ENCODE data around the gene FHIT. TPM values are rescaled to one million over a fixed set of nuclear protein-coding genes. Genes with fewer than 3 reads are reported as not detected.

Gene FHIT
- total RNA-seq, 1 experiment from 2014 or later: 20.1 TPM

GRCh38 chr3:60277361-60277800, 973.9 kb downstream of the FHIT start:
- Mint-ChIP-seq H3K27ac (ENCODE audit: low read depth, unreplicated experiment) (no peak overlapping the region), H3K9me3 (ENCODE audit: unreplicated experiment) (no peaks in the 10 kb centered on the region), H3K27me3 (ENCODE audit: insufficient read depth, unreplicated experiment) (no peaks in the 10 kb centered on the region), H3K4me1 (ENCODE audit: insufficient read depth, unreplicated experiment) (no peaks in the 10 kb centered on the region), H3K36me3 (ENCODE audit: insufficient read depth, unreplicated experiment) (no peaks in the 10 kb centered on the region), H3K4me3 (ENCODE audit: unreplicated experiment) (no peak overlapping the region)
- POLR2A ChIA-PET: interaction anchor here (0.7 kb wide), 1 partner anchor 843 kb away, joined by 4 read pairs; no protein-coding TSS in a partner anchor
- CTCF ChIA-PET: no interaction called here
- no TSS peak for BruUV-seq (replicated peaks)
- no peak for TF ChIP-seq CTCF (IDR thresholded peaks at IDR 0.05; ENCODE audit: unreplicated experiment)
- DNase-seq (ENCODE audit: unreplicated experiment): no peak
- intact Hi-C loops (cut with micrococcal nuclease): no loop called here

- no peak for TF ChIP-seq CTCF (IDR thresholded peaks at IDR 0.05; ENCODE audit: unreplicated experiment)
- H3K27me3 Mint-ChIP-seq (ENCODE audit: insufficient read depth, unreplicated experiment): no peaks in the 10 kb centered on the region
- POLR2A ChIA-PET: no interaction called here
- CTCF ChIA-PET: interaction anchor here (0.6 kb wide), 1 partner anchor 888 kb away, joined by 4 read pairs; no protein-coding TSS in a partner anchor
- H3K36me3 Mint-ChIP-seq (ENCODE audit: insufficient read depth, unreplicated experiment): no peaks in the 10 kb centered on the region
- no peak for DNase-seq (ENCODE audit: unreplicated experiment)
- no peak overlapping the region for H3K4me3 Mint-ChIP-seq (ENCODE audit: unreplicated experiment)
- no peaks in the 10 kb centered on the region for H3K9me3 Mint-ChIP-seq (ENCODE audit: unreplicated experiment)
- no TSS peak for BruUV-seq (replicated peaks)
- no peaks in the 10 kb centered on the region for H3K4me1 Mint-ChIP-seq (ENCODE audit: insufficient read depth, unreplicated experiment)
- intact Hi-C loops (cut with micrococcal nuclease): no loop called here
- no peak overlapping the region for H3K27ac Mint-ChIP-seq (ENCODE audit: low read depth, unreplicated experiment)
These were observed 974.6 kb downstream of the FHIT start for GRCh38 chr3:60276615-60277014.

- no peaks in the 10 kb centered on the region for H3K27me3 Mint-ChIP-seq (ENCODE audit: insufficient read depth, unreplicated experiment)
- no TSS peak for BruUV-seq (replicated peaks)
- no peak for TF ChIP-seq CTCF (IDR thresholded peaks at IDR 0.05; ENCODE audit: unreplicated experiment)
- no peaks in the 10 kb centered on the region for H3K36me3 Mint-ChIP-seq (ENCODE audit: insufficient read depth, unreplicated experiment)
- ChIA-PET CTCF (interaction anchor here (0.6 kb wide), 1 partner anchor 300 kb away, joined by 3 read pairs; no protein-coding TSS in a partner anchor), POLR2A (interaction anchor here (0.7 kb wide), 1 partner anchor 1443 kb away, joined by 3 read pairs; no protein-coding TSS in a partner anchor)
- no peak overlapping the region for H3K4me3 Mint-ChIP-seq (ENCODE audit: unreplicated experiment)
- H3K9me3 Mint-ChIP-seq (ENCODE audit: unreplicated experiment): no peaks in the 10 kb centered on the region
- no peaks in the 10 kb centered on the region for H3K4me1 Mint-ChIP-seq (ENCODE audit: insufficient read depth, unreplicated experiment)
- intact Hi-C loops (cut with micrococcal nuclease): no loop called here
- no peak for DNase-seq (ENCODE audit: unreplicated experiment)
- H3K27ac Mint-ChIP-seq (ENCODE audit: low read depth, unreplicated experiment): no peak overlapping the region
These were observed 976.6 kb downstream of the FHIT start for GRCh38 chr3:60274646-60275045.

GRCh38 chr3:60274098-60274497, 977.2 kb downstream of the FHIT start:
- Mint-ChIP-seq H3K27me3 (ENCODE audit: insufficient read depth, unreplicated experiment) (no peaks in the 10 kb centered on the region), H3K4me3 (ENCODE audit: unreplicated experiment) (no peak overlapping the region), H3K9me3 (ENCODE audit: unreplicated experiment) (no peaks in the 10 kb centered on the region), H3K36me3 (ENCODE audit: insufficient read depth, unreplicated experiment) (no peaks in the 10 kb centered on the region), H3K4me1 (ENCODE audit: insufficient read depth, unreplicated experiment) (no peaks in the 10 kb centered on the region), H3K27ac (ENCODE audit: low read depth, unreplicated experiment) (no peak overlapping the region)
- no TSS peak for BruUV-seq (replicated peaks)
- ChIA-PET POLR2A (interaction anchor here (0.7 kb wide), 1 partner anchor 1444 kb away, joined by 3 read pairs; no protein-coding TSS in a partner anchor), CTCF (interaction anchor here (0.6 kb wide), 2 partner anchors 301 to 1895 kb away, joined by 3 read pairs; no protein-coding TSS in a partner anchor)
- intact Hi-C loops (cut with micrococcal nuclease): no loop called here
- TF ChIP-seq CTCF (IDR thresholded peaks at IDR 0.05; ENCODE audit: unreplicated experiment): no peak
- no peak for DNase-seq (ENCODE audit: unreplicated experiment)

Data from MCF 10A (cell line).